PC-3 (cell line): ENCODE data around the gene FCHO2. TPM values are rescaled to one million over a fixed set of nuclear protein-coding genes. Genes with fewer than 3 reads are reported as not detected.
A peak's percentile ranks its signal among the peaks of the same experiment; 100 is the strongest.

Source experiments
- ATAC-seq: fragments of 200-7000 bp; cut with Tn5 transposase; 2 replicates; pipeline ENCODE4 v1.9.1; 2020; ENCODE audit warnings: mild to moderate bottlenecking, moderate library complexity
- BruUV-seq: library from RNA; stranded (reverse); fragments of 400-500 nt; replicated peaks from 2 replicates; lab custom pipeline; 2021; lab: Mats Ljungman, UMichigan
- CTCF ChIA-PET: fragments of 300-600 bp; sonication (Branson Sonifier 250); formaldehyde crosslinking; loops from one replicate; lab custom pipeline; 2022; ENCODE audit warnings: antibody characterized with exemption; lab: Charles Lee
- POLR2A ChIA-PET: fragments of 300-600 bp; sonication (Branson Sonifier 250); formaldehyde crosslinking; loops from one replicate; lab custom pipeline; 2022; ENCODE audit warnings: antibody characterized with exemption; ENCODE audit not compliant: unreplicated experiment; lab: Charles Lee
- DNase-seq: peaks from one replicate; pipeline ENCODE4 v3.0.0-alpha.2; 2015
- H2AFZ ChIP-seq: fragments of 300-600 bp; sonication (generic); 2 replicates; pipeline ENCODE4 v1.6.0; 2016; ENCODE audit warnings: antibody characterized with exemption, low read length
- H3F3A ChIP-seq: fragments of 300-600 bp; sonication (generic); one replicate; pipeline ENCODE4 v1.6.0; 2017; ENCODE audit warnings: antibody characterized with exemption, low read length, control low read depth, mild to moderate bottlenecking; ENCODE audit not compliant: unreplicated experiment
- H3K27ac ChIP-seq: fragments of 300-600 bp; sonication (generic); 2 replicates; pipeline ENCODE4 v1.5.1; 2016; ENCODE audit warnings: mild to moderate bottlenecking, low read length
- H3K27me3 ChIP-seq: fragments of 300-600 bp; sonication (generic); 2 replicates; pipeline ENCODE4 v1.6.1; 2016; ENCODE audit warnings: low read length, mixed read lengths
- H3K36me3 ChIP-seq: fragments of 300-600 bp; sonication (generic); 2 replicates; pipeline ENCODE4 v1.6.1; 2016; ENCODE audit warnings: low read depth, mixed run types, low read length, mixed read lengths
- H3K4me1 ChIP-seq: fragments of 300-600 bp; sonication (generic); 2 replicates; pipeline ENCODE4 v1.5.1; 2016; ENCODE audit warnings: low read length; ENCODE audit not compliant: insufficient read depth
- H3K4me2 ChIP-seq: fragments of 300-600 bp; sonication (generic); 2 replicates; pipeline ENCODE4 v1.6.0; 2016; ENCODE audit warnings: low read length
- H3K4me3 ChIP-seq: fragments of 300-600 bp; sonication (generic); 2 replicates; pipeline ENCODE4 v1.5.1; 2016; ENCODE audit warnings: mild to moderate bottlenecking, low read length, mixed read lengths
- H3K79me2 ChIP-seq: fragments of 300-600 bp; sonication (generic); 2 replicates; pipeline ENCODE4 v1.6.1; 2017; ENCODE audit warnings: low read length, mixed read lengths
- H3K9ac ChIP-seq: fragments of 300-600 bp; sonication (generic); 2 replicates; pipeline ENCODE4 v1.6.0; 2016; ENCODE audit warnings: mild to moderate bottlenecking, low read length
- H3K9me2 ChIP-seq: fragments of 300-600 bp; sonication (generic); replicated peaks from 2 replicates; pipeline ENCODE4 v1.6.1; 2016; ENCODE audit warnings: mixed run types, low read length, mixed read lengths
- H3K9me3 ChIP-seq: fragments of 300-600 bp; sonication (generic); 2 replicates; pipeline ENCODE4 v1.6.1; 2016; ENCODE audit warnings: low read length, mixed read lengths
- H4K20me1 ChIP-seq: fragments of 300-600 bp; sonication (generic); 2 replicates; pipeline ENCODE4 v1.6.1; 2016; ENCODE audit warnings: low read length, mixed read lengths
- CTCF ChIP-seq: fragments of 300-600 bp; sonication (generic); conservative IDR thresholded peaks from 2 replicates; pipeline ENCODE4 v1.5.1; 2017; ENCODE audit warnings: antibody characterized with exemption, low read depth, mild to moderate bottlenecking, low read length
- EZH2 ChIP-seq: fragments of 300-600 bp; sonication (generic); IDR thresholded peaks from one replicate; pipeline ENCODE4 v1.6.1; 2017; ENCODE audit warnings: antibody characterized with exemption, mild to moderate bottlenecking, low read length; ENCODE audit not compliant: unreplicated experiment
- EZH2phosphoT487 ChIP-seq: fragments of 300-600 bp; sonication (generic); IDR thresholded peaks from 2 replicates; pipeline ENCODE4 v1.6.1; 2018; ENCODE audit warnings: mild to moderate bottlenecking, antibody characterized with exemption, low read length, borderline replicate concordance
- intact Hi-C: fragments of 100-400 bp; cut with micrococcal nuclease; formaldehyde crosslinking; loops from 2 replicates; pipeline ENCODE4 v1.9.0; 2023
- total RNA-seq: library from RNA; depleted of rRNA; stranded (reverse); fragments of >200 nt; gene quantifications from 2 replicates; pipeline ENCODE4 v1.2.3, GENCODE V29; 2014

FCHO2 gene
- total RNA-seq, 1 experiment from 2014 or later, result 5.9 TPM

GRCh38 chr5:72954389-72954788 lies 1.5 kb upstream of the FCHO2 start:
- Histone ChIP-seq H3K36me3 (no peaks in the 10 kb centered on the region), H3K4me2 (peak overlapping the region; percentile 94), H3K9me2 (no peaks in the 10 kb centered on the region), H3K27me3 (no peaks in the 10 kb centered on the region), H3F3A (peaks cover 8% of the 10 kb centered on the region), H3K9ac (no peak overlapping the region), H4K20me1 (no peaks in the 10 kb centered on the region), H3K27ac (no peak overlapping the region), H3K4me1 (peaks cover 53% of the 10 kb centered on the region), H2AFZ (no peak overlapping the region), H3K79me2 (peaks cover 26% of the 10 kb centered on the region), H3K4me3 (peak overlapping the region; percentile 71; the same call in 1 of the 2 replicates), H3K9me3 (no peaks in the 10 kb centered on the region)
- no TSS peak for BruUV-seq
- DNase-seq (no peak), ATAC-seq (no peak)
- TF ChIP-seq EZH2phosphoT487 (no peak), EZH2 (no peak), CTCF (no peak)
- POLR2A ChIA-PET, result no interaction called here
- intact Hi-C loops, result loop anchor here (10.0 kb wide), 1 partner anchor 500 kb away; no protein-coding TSS in a partner anchor
- CTCF ChIA-PET, result no interaction called here

GRCh38 chr5:72955143-72955767 lies 586 bp upstream of the FCHO2 start:
- ATAC-seq (peak; percentile 14), DNase-seq (no peak)
- Histone ChIP-seq H3K4me2 (peak overlapping the region; percentile 94), H3K4me3 (peak overlapping the region; percentile 71), H3K27ac (peak overlapping the region; percentile 88), H2AFZ (peak overlapping the region; percentile 80), H3K4me1 (peaks cover 53% of the 10 kb centered on the region), H3K9me2 (no peaks in the 10 kb centered on the region), H3K9me3 (no peaks in the 10 kb centered on the region), H4K20me1 (no peaks in the 10 kb centered on the region), H3K27me3 (no peaks in the 10 kb centered on the region), H3K79me2 (peaks cover 35% of the 10 kb centered on the region), H3K36me3 (no peaks in the 10 kb centered on the region), H3F3A (peaks cover 8% of the 10 kb centered on the region), H3K9ac (peak overlapping the region; percentile 78)
- intact Hi-C loops, result loop anchor here (10.0 kb wide), 1 partner anchor 500 kb away; no protein-coding TSS in a partner anchor
- TF ChIP-seq CTCF, result no peak
- TF ChIP-seq EZH2, result no peak
- TF ChIP-seq EZH2phosphoT487, result no peak
- ChIA-PET POLR2A (no interaction called here), CTCF (interaction anchor here (0.7 kb wide), 1 partner anchor 457 kb away, joined by 3 read pairs; no protein-coding TSS in a partner anchor)
- TSS peak; percentile 95 for BruUV-seq
